MM.1S (cell line): Measurements from ENCODE around the gene TEKT3.

Experiments used
- EZH2 ChIP-seq: fragments of 300-600 bp; sonication (generic); optimal IDR thresholded peaks from 2 replicates; pipeline ENCODE3; 2017; ENCODE audit warnings: low read depth, mild to moderate bottlenecking, antibody characterized with exemption, low read length, mixed read lengths
- EZH2phosphoT487 ChIP-seq: fragments of 300-600 bp; sonication (generic); IDR thresholded peaks from 2 replicates; pipeline ENCODE4 v1.6.1; 2018; ENCODE audit warnings: antibody characterized with exemption, low read length
- TF ChIP-seq, protein P1 (sequence below): fragments of 300-600 bp; sonication (generic); IDR thresholded peaks from 2 replicates; pipeline ENCODE4 v1.5.1; 2016; ENCODE audit warnings: antibody characterized with exemption, low read length, mixed read lengths

DNA sequence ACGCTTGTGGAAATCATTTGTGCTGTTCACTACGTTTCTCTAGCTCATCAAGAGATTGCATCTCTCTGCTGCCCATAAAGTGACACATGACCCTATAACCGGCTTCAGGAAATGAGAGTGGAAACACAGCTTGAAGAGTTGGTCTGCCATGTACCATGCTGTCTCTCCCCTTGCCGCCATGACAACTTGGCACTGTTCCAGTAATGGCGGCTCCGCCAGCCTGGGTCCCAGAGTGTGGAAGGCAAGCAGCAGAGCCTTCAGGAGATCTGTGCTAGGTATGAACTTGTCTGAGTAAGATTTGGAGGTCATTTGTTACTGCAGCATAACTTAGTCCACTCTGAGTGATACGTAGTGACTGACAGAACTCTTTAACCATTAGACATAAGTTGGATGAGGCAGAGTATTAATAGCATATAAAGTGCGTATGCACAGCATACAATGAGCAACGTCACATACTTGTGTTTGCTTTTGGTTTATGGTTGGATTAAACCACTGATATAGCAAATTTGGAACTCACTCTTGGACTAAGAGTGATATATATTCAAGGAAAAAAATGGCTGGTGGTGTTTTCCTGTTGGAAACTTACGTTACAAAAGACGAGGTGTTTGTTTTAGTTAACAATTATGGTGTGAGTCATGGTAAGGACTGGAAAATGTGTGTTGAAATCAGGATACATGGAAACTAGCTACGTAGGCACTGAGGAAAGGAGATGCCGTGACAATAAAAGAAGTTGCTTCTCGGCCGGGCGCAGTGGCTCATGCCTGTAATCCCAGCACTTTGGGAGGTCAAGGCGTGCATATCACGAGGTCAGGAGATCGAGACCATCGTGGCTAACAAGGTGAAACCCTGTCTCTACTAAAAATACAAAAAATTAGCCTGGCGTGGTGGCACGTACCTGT lies 51.9 kb downstream of the TEKT3 start:
- TF ChIP-seq, protein P1, sequence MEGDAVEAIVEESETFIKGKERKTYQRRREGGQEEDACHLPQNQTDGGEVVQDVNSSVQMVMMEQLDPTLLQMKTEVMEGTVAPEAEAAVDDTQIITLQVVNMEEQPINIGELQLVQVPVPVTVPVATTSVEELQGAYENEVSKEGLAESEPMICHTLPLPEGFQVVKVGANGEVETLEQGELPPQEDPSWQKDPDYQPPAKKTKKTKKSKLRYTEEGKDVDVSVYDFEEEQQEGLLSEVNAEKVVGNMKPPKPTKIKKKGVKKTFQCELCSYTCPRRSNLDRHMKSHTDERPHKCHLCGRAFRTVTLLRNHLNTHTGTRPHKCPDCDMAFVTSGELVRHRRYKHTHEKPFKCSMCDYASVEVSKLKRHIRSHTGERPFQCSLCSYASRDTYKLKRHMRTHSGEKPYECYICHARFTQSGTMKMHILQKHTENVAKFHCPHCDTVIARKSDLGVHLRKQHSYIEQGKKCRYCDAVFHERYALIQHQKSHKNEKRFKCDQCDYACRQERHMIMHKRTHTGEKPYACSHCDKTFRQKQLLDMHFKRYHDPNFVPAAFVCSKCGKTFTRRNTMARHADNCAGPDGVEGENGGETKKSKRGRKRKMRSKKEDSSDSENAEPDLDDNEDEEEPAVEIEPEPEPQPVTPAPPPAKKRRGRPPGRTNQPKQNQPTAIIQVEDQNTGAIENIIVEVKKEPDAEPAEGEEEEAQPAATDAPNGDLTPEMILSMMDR: no peak
- TF ChIP-seq EZH2phosphoT487 (no peak), EZH2 (no peak)
